ENCODE measurements around the gene PRICKLE2. TPM values are rescaled to one million over a fixed set of nuclear protein-coding genes. Genes with fewer than 3 reads are reported as not detected.

Gene PRICKLE2
- total RNA-seq, 4 donors from 2014 or later = 71.8 to 99.9 (median 84.4) TPM

GRCh38 chr3:64097920-64098319 is 127.3 kb downstream of the PRICKLE2 start:
- Histone ChIP-seq H3K9me3 (no peaks in the 10 kb centered on the region), H3K36me3 (peaks cover 13 to 54% (median 19%) of the 10 kb centered on the region in 4 donors), H3K4me1 (peaks cover 0 to 9% (median 0%) of the 10 kb centered on the region in 4 donors), H3K27me3 (no peaks in the 10 kb centered on the region), H3K27ac (replicated peaks in 1 of 4) (no peak overlapping the region), H3K4me3 (no peak overlapping the region)
- TF ChIP-seq CTCF (IDR thresholded peaks at IDR 0.05) (no peak), EP300 (IDR thresholded peaks at IDR 0.05) (no peak), POLR2A (IDR thresholded peaks at IDR 0.05; ENCODE audit: low read depth) (no peak), POLR2AphosphoS5 (IDR thresholded peaks at IDR 0.05) (no peak)
- DNase-seq (ENCODE audit: extremely low spot score) = no peak
- intact Hi-C loops (cut with DNase I) = no loop called here
- WGBS = 75% methylated on average over 5 of the region's 5 CpGs

GRCh38 chr3:64095802-64096201 is 129.5 kb downstream of the PRICKLE2 start:
- no peak for DNase-seq (ENCODE audit: extremely low spot score)
- Histone ChIP-seq H3K27me3 (no peaks in the 10 kb centered on the region), H3K4me3 (no peak overlapping the region), H3K27ac (replicated peaks in 1 of 4) (no peak overlapping the region), H3K4me1 (peaks cover 0 to 6% (median 0%) of the 10 kb centered on the region in 4 donors), H3K36me3 (peaks cover 13 to 54% (median 19%) of the 10 kb centered on the region in 4 donors), H3K9me3 (no peaks in the 10 kb centered on the region)
- WGBS = 85% methylated on average over 3 of the region's 3 CpGs
- intact Hi-C loops (cut with DNase I) = no loop called here
- TF ChIP-seq POLR2AphosphoS5 (IDR thresholded peaks at IDR 0.05) = no peak
- TF ChIP-seq POLR2A (IDR thresholded peaks at IDR 0.05; ENCODE audit: low read depth) = no peak
- TF ChIP-seq CTCF (IDR thresholded peaks at IDR 0.05) = no peak
- no peak for TF ChIP-seq EP300 (IDR thresholded peaks at IDR 0.05)

- Histone ChIP-seq H3K27me3 (no peaks in the 10 kb centered on the region), H3K27ac (replicated peaks in 1 of 4) (no peak overlapping the region), H3K36me3 (peaks cover 12 to 49% (median 16%) of the 10 kb centered on the region in 4 donors), H3K4me3 (no peak overlapping the region), H3K9me3 (no peaks in the 10 kb centered on the region), H3K4me1 (peaks cover 0 to under 1% (median 0%) of the 10 kb centered on the region in 4 donors)
- intact Hi-C loops (cut with DNase I) = no loop called here
- 91% methylated on average over 2 of the region's 2 CpGs for WGBS
- TF ChIP-seq EP300 (IDR thresholded peaks at IDR 0.05) = no peak
- TF ChIP-seq CTCF (IDR thresholded peaks at IDR 0.05) = no peak
- no peak for TF ChIP-seq POLR2A (IDR thresholded peaks at IDR 0.05; ENCODE audit: low read depth)
- TF ChIP-seq POLR2AphosphoS5 (IDR thresholded peaks at IDR 0.05) = no peak
- DNase-seq (ENCODE audit: extremely low spot score) = no peak
Observed at GRCh38 chr3:64094713-64095079, 130.6 kb downstream of the PRICKLE2 start.

- Histone ChIP-seq H3K4me1 (peaks cover 2 to 6% (median 4%) of the 10 kb centered on the region in 4 donors), H3K27me3 (no peaks in the 10 kb centered on the region), H3K9me3 (no peaks in the 10 kb centered on the region), H3K27ac (replicated peaks in 1 of 4) (no peak overlapping the region), H3K36me3 (peaks cover 5 to 43% (median 10%) of the 10 kb centered on the region in 4 donors), H3K4me3 (no peak overlapping the region)
- intact Hi-C loops (cut with DNase I) = no loop called here
- peak; percentile 62 for DNase-seq (ENCODE audit: extremely low spot score)
- no peak for TF ChIP-seq EP300 (IDR thresholded peaks at IDR 0.05)
- no peak for TF ChIP-seq CTCF (IDR thresholded peaks at IDR 0.05)
- TF ChIP-seq POLR2AphosphoS5 (IDR thresholded peaks at IDR 0.05) = no peak
- TF ChIP-seq POLR2A (IDR thresholded peaks at IDR 0.05; ENCODE audit: low read depth) = no peak
- WGBS = 80% methylated on average over 3 of the region's 3 CpGs
Observed at GRCh38 chr3:64093825-64094712, 131.2 kb downstream of the PRICKLE2 start.

All from esophagus muscularis mucosa (tissue), 4 donors.